Measurements from ENCODE around the gene BRD3OS. TPM values are rescaled to one million over a fixed set of nuclear protein-coding genes. Genes with fewer than 3 reads are reported as not detected.
"Not testable (repeated sequence)": the region's sequence is repeated elsewhere in the genome, so short reads cannot be mapped to it uniquely, and the experiment has no call there.

Gene BRD3OS
- total RNA-seq, 1 donor from 2014 or later, result 16.9 TPM

DNA sequence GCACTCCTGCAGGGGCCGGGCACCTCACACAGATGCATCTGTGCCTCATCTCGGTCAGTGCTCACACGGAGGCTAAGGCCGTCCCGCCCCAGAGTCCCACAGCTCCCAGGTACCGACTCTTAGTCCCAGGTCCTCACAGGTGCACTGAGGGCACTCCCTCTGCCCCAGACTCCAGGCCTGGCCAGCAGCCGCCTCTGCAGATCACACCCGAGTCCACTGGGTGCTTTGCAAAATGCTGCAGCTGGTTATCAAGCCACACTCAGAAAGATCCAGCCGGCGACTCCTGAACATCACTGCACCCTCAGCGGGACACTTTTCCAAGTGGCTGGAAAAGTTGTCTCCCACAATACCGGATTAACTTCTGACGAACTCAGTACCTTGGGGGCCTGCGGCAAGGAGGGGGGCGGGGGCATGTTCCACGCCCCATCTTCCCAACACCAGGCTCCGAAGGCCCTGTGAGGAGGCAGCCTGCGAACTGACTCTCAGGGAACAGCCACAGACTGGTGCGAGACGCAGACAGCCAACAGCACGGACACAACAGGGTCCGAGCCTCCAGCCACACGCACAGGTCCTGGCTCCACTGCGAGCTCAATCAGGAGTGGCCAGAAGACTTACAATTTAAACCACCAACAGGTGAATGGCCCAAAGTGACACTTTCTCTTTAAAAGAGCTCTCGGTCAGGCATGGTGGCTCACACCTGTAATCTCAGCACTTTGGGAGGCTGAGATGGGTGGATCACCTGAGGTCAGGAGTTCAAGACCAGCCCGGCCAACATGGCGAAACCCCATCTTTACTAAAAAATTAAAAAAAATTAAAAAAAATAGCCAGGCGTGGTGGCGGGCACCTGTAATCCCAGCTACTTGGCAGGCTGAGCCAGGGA, 38.5 kb downstream of the BRD3OS start:
- DNase-seq (ENCODE audit: low spot score), result no peak

GRCh38 chr9:134064711-134065110, 39.4 kb downstream of the BRD3OS start:
- DNase-seq (ENCODE audit: low spot score), result no peak

GRCh38 chr9:134065612-134066419, 40.5 kb downstream of the BRD3OS start:
- DNase-seq (ENCODE audit: low spot score), result peak; percentile 74

- DNase-seq (ENCODE audit: low spot score), result no peak
Observed at GRCh38 chr9:134066526-134066912, 41.2 kb downstream of the BRD3OS start.

- DNase-seq (ENCODE audit: low spot score), result no peak
Observed at GRCh38 chr9:134066913-134067851, 41.9 kb downstream of the BRD3OS start.

DNA sequence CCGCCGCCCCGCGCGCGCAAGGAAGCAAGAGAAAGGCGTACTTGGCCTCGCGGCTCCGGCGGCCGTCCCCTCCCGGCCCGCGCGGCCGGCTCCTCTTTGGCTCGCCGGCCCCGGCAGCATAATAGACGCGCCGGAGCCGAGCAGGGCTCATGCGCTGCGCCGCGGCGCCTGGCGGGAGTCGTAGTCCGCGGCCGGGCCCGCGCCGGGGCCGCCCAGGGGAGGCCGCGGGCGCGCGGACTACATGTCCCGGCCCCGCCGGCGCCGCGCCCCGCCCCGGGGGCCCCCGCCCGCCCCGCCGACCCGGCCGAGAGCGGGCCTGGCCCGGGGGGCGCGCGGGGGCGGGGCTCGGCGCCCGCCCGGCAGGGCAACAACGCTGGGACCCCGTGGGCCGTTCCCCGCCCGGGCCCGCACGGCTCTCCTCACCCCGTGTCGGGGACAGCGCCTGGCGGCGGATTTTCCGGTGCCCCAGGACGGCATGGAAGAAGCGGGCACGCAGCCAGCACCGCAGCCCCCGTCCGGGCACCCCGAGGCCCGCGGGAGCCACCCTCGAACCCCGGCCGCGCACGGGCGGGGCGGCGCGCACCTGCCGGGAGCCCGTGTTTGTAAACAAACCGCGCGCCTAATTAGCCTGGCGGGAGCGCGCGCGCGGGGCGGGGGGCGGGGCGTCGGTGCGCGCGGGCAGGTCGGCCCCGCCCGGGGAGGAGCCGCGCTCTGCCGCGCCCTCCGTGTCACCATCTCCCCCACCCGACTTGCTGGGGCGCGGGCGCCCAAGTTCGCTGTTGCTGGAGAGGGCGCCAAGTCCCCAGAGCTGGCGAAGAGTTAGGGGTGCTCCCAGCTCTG, 42.8 kb downstream of the BRD3OS start, which contains the start of gene BRD3:
BRD3 (minus strand) TSS at position 123 of the 840 bp plus-strand sequence. CDS start 14,549 bp downstream, outside the sequence.
- peak; percentile 74 for DNase-seq (ENCODE audit: low spot score)

DNA sequence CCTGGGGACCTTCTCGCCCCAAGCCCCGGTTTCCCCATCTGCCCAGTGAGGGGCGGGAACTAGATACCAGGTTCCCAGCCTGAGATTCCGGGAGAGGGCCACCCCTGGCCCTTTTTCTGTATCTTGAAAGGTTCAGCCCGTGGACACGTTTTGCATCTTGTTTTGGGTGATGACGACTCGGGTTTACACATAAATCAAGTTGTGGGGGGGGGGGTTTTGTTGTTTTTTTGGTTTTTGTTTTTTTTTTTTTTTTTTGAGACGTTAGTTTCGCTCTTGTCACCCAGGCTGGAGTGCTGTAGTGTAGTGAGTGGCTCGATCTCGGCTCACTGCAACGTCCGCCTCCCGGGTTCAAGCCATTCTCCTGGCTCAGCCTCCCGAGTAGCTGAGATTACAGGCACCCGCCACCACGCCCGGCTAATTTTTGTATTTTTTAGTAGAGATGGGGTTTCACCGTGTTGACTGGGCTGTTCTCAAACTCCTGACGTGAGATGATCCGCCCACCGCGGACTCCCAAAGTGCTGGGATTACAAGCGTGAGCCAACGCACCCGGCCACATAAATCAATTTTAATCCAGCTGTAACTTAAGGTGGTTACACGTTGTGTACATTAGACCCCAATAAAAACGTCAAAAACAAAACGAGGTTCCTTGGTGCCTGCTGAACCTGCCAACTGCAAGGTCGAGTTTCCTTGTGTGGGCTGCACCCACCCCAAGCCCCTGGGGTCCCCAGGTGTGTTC, 43.6 kb downstream of the BRD3OS start:
- no peak for DNase-seq (ENCODE audit: low spot score)

DNA sequence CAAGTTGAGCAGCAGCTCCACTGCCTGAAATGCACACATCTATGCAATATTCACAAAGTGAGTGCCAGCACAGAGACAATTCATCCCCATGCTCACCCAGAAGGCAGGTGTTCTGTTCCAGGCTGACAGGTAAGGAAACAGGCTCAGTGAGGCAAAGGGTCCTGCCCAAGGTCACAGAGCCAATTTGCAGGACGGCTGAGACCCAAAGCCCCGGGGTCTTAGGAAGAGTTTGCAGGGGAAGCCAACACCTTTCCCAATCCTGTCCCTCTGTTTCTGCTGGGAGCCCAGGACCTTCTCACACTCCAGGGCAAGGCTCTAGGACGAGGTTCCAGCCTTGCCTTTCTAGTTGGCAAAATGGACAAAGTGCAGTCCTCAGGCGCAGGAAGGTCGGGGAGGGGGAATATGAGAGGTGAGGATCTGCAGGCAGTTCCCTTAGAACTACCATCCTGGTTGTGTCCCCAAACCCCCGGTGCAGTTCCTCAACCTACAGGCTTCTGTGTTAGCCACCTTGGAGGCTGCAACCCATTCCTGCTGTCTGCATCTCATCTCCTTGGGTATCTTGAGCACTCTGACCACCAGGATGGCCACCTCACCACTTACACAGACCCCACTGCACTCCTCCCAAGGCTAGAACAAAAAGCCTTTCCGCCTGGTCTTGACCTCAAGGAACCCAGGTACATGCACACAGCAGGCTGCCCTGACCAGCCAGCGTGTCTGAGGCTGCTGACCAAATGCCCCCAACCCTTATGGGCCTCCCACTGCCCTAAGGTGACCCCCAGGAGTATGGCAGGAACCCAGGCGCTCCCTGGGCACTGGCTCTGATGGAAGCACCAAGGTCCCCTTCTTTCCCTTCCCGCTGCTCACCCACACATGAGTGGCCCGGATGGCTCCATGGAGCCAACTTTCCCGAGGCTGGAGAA, 44.5 kb downstream of the BRD3OS start:
- no peak for DNase-seq (ENCODE audit: low spot score)

- DNase-seq (ENCODE audit: low spot score), result no peak
Observed at GRCh38 chr9:134071149-134071548, 45.9 kb downstream of the BRD3OS start.

DNA sequence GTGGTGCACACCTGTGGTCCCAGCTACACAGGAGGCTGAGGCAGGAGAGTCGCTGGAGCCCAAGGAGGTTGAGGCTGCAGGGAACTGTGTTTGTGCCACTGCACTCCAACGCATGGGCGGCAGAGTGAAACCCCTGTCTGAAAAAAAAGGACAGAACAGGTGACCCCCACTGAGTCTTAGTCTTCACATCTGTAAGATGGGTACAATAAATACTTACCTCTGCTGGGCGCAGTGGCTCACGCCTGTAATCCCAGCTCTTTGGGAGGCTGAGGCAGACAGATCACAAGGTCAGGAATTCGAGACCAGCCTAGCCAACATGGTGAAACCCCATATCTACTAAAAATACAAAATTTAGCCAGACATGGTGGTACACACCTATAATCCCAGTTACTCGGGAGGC, 47.4 kb downstream of the BRD3OS start:
- DNase-seq (ENCODE audit: low spot score), result not testable (repeated sequence)

DNA sequence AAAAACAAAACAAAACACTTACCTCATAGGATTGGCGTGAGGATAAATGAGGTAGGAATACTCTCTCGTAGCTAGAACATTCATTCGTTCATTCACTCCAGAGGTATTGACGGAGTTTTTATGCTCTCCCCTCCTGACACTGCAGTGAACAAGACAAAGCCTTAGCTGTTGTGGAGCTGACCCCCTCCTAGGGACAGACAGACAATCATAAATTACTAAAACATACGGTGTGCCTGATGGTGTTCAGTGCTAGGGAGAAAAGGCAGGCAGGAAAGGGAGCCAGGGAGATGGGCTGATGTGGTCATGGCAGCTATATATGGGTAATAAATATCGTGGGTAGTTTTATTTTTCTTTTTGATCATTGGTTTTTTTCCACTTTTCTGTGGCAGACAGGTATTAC, 48.2 kb downstream of the BRD3OS start:
- DNase-seq (ENCODE audit: low spot score), result no peak

DNA sequence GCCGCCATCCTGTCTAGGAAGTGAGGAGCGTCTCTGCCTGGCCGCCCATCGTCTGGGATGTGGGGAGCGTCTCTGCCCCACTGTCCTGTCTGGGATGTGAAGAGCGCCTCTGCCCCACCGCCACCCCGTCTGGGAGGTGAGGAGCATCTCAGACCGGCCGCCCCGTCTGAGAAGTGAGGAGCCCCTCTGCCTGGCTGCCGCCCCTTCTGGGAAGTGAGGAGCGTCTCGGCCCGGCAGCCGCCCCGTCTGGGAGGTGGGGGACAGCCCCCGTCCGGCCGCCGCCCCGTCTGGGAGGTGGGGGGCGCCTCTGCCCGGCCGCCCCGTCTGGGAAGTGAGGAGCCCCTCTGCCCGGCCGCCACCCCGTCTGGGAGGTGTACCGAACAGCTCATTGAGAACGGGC, 50.4 kb downstream of the BRD3OS start:
- DNase-seq (ENCODE audit: low spot score), result not testable (repeated sequence)

- no peak for DNase-seq (ENCODE audit: low spot score)
Observed at GRCh38 chr9:134076644-134077043, 51.4 kb downstream of the BRD3OS start.

Other genes starting within 250 kb of the BRD3OS start
- gene VAV2, start 33.2 kb upstream of the BRD3OS start, total RNA-seq, result 38.9 TPM
- 44.7 TPM for gene BRD3, start 42.5 kb downstream of the BRD3OS start, total RNA-seq
- gene WDR5, start 110.6 kb downstream of the BRD3OS start, total RNA-seq, result 30.6 TPM
- gene RNU6ATAC, start 139.1 kb downstream of the BRD3OS start, total RNA-seq, result 13.6 TPM

Measured in ureter (tissue), 1 donor.